Measurements from ENCODE around the gene SCARF2. TPM values are rescaled to one million over a fixed set of nuclear protein-coding genes. Genes with fewer than 3 reads are reported as not detected.

Gene SCARF2
- total RNA-seq, 1 experiment from 2014 or later, result 2.7 TPM

- ChIA-PET CTCF (no interaction called here), POLR2A (ENCODE audit: unreplicated experiment) (no interaction called here)
- TF ChIP-seq EZH2 (IDR thresholded peaks at IDR 0.05; ENCODE audit: low read length, unreplicated experiment) (no peak), CTCF (conservative IDR thresholded peaks at IDR 0.05; ENCODE audit: low read depth, low read length) (no peak), EZH2phosphoT487 (IDR thresholded peaks at IDR 0.05; ENCODE audit: borderline replicate concordance, low read length) (no peak)
- H3K9me2 ChIP-seq (replicated peaks; ENCODE audit: low read length), result no peaks in the 10 kb centered on the region
- no peaks in the 10 kb centered on the region for H3K27me3 ChIP-seq (ENCODE audit: low read length)
- H4K20me1 ChIP-seq (ENCODE audit: low read length), result no peaks in the 10 kb centered on the region
- H3K36me3 ChIP-seq (ENCODE audit: low read depth, low read length), result no peaks in the 10 kb centered on the region
- peaks cover 34% of the 10 kb centered on the region for H3K79me2 ChIP-seq (ENCODE audit: low read length)
- ATAC-seq, result no peak
- H3K4me2 ChIP-seq (ENCODE audit: low read length), result no peak overlapping the region
- intact Hi-C loops (cut with micrococcal nuclease), result no loop called here
- no peak overlapping the region for H2AFZ ChIP-seq (ENCODE audit: low read length)
- DNase-seq, result no peak
- H3F3A ChIP-seq (ENCODE audit: low read length, unreplicated experiment), result no peaks in the 10 kb centered on the region
- no peak overlapping the region for H3K27ac ChIP-seq (ENCODE audit: low read length)
- BruUV-seq (replicated peaks), result no TSS peak
- no peak overlapping the region for H3K9ac ChIP-seq (ENCODE audit: low read length)
- no peak overlapping the region for H3K4me3 ChIP-seq (ENCODE audit: low read length)
- no peaks in the 10 kb centered on the region for H3K9me3 ChIP-seq (ENCODE audit: low read length)
- peaks cover 10% of the 10 kb centered on the region; the same call in 1 of the 2 replicates for H3K4me1 ChIP-seq (ENCODE audit: insufficient read depth, low read length)
These were observed 37.6 kb downstream of the SCARF2 start for GRCh38 chr22:20399866-20400605.

- no peak overlapping the region for H2AFZ ChIP-seq (ENCODE audit: low read length)
- no peak overlapping the region for H3K9ac ChIP-seq (ENCODE audit: low read length)
- DNase-seq, result no peak
- no peak for ATAC-seq
- POLR2A ChIA-PET (ENCODE audit: unreplicated experiment), result no interaction called here
- H3K9me3 ChIP-seq (ENCODE audit: low read length), result no peaks in the 10 kb centered on the region
- no peak overlapping the region for H3K27ac ChIP-seq (ENCODE audit: low read length)
- H4K20me1 ChIP-seq (ENCODE audit: low read length), result no peaks in the 10 kb centered on the region
- intact Hi-C loops (cut with micrococcal nuclease), result no loop called here
- no peaks in the 10 kb centered on the region for H3K9me2 ChIP-seq (replicated peaks; ENCODE audit: low read length)
- H3K27me3 ChIP-seq (ENCODE audit: low read length), result no peaks in the 10 kb centered on the region
- H3K4me1 ChIP-seq (ENCODE audit: insufficient read depth, low read length), result peaks cover 16% of the 10 kb centered on the region
- CTCF ChIA-PET, result no interaction called here
- TF ChIP-seq EZH2 (IDR thresholded peaks at IDR 0.05; ENCODE audit: low read length, unreplicated experiment) (no peak), EZH2phosphoT487 (IDR thresholded peaks at IDR 0.05; ENCODE audit: borderline replicate concordance, low read length) (no peak), CTCF (conservative IDR thresholded peaks at IDR 0.05; ENCODE audit: low read depth, low read length) (no peak)
- peaks cover 43% of the 10 kb centered on the region for H3K79me2 ChIP-seq (ENCODE audit: low read length)
- H3K4me3 ChIP-seq (ENCODE audit: low read length), result no peak overlapping the region
- no peaks in the 10 kb centered on the region for H3K36me3 ChIP-seq (ENCODE audit: low read depth, low read length)
- no peaks in the 10 kb centered on the region for H3F3A ChIP-seq (ENCODE audit: low read length, unreplicated experiment)
- no TSS peak for BruUV-seq (replicated peaks)
- H3K4me2 ChIP-seq (ENCODE audit: low read length), result no peak overlapping the region
These were observed 39.2 kb downstream of the SCARF2 start for GRCh38 chr22:20398420-20398819.

- Histone ChIP-seq H3K9me2 (replicated peaks; ENCODE audit: low read length) (no peaks in the 10 kb centered on the region), H3K36me3 (ENCODE audit: low read depth, low read length) (no peaks in the 10 kb centered on the region), H3K9me3 (ENCODE audit: low read length) (no peaks in the 10 kb centered on the region), H4K20me1 (ENCODE audit: low read length) (no peaks in the 10 kb centered on the region), H3K4me2 (ENCODE audit: low read length) (no peak overlapping the region), H3K27ac (ENCODE audit: low read length) (no peak overlapping the region), H3F3A (ENCODE audit: low read length, unreplicated experiment) (no peaks in the 10 kb centered on the region), H3K4me3 (ENCODE audit: low read length) (no peak overlapping the region), H3K4me1 (ENCODE audit: insufficient read depth, low read length) (peaks cover 18% of the 10 kb centered on the region), H3K27me3 (ENCODE audit: low read length) (no peaks in the 10 kb centered on the region), H3K9ac (ENCODE audit: low read length) (no peak overlapping the region), H3K79me2 (ENCODE audit: low read length) (peaks cover 43% of the 10 kb centered on the region), H2AFZ (ENCODE audit: low read length) (no peak overlapping the region)
- DNase-seq (no peak), ATAC-seq (no peak)
- POLR2A ChIA-PET (ENCODE audit: unreplicated experiment), result no interaction called here
- TF ChIP-seq EZH2 (IDR thresholded peaks at IDR 0.05; ENCODE audit: low read length, unreplicated experiment) (no peak), EZH2phosphoT487 (IDR thresholded peaks at IDR 0.05; ENCODE audit: borderline replicate concordance, low read length) (no peak), CTCF (conservative IDR thresholded peaks at IDR 0.05; ENCODE audit: low read depth, low read length) (no peak)
- no TSS peak for BruUV-seq (replicated peaks)
- intact Hi-C loops (cut with micrococcal nuclease), result no loop called here
- CTCF ChIA-PET, result no interaction called here
These were observed 40.1 kb downstream of the SCARF2 start for GRCh38 chr22:20397498-20397897.

All from PC-3 (cell line).